HepG2 (cell line): ENCODE measurements around the gene COX10. TPM values are rescaled to one million over a fixed set of nuclear protein-coding genes. Genes with fewer than 3 reads are reported as not detected.

Experiments used
- AGO2 ChIP-seq: fragments of 200-400 bp; formaldehyde crosslinking; optimal IDR thresholded peaks from 2 replicates; pipeline ENCODE3; 2017; ENCODE audit warnings: mild to moderate bottlenecking, low read depth, low read length, moderate library complexity
- CHCHD3 ChIP-seq: sonication (generic); formaldehyde crosslinking; IDR thresholded peaks from 2 replicates; pipeline ENCODE4 v1.8.0; 2022; ENCODE audit warnings: mild to moderate bottlenecking, missing genetic modification reagents, moderate library complexity
- FOXM1 ChIP-seq: sonication (generic); formaldehyde crosslinking; IDR thresholded peaks from 2 replicates; pipeline ENCODE4 v1.5.0; 2020; ENCODE audit warnings: missing genetic modification reagents
- GLI4 ChIP-seq: sonication (generic); formaldehyde crosslinking; IDR thresholded peaks from 2 replicates; pipeline ENCODE4 v1.5.1; 2020; ENCODE audit warnings: missing genetic modification reagents, mild to moderate bottlenecking, moderate library complexity, borderline replicate concordance
- GTF3A ChIP-seq: sonication (generic); formaldehyde crosslinking; conservative IDR thresholded peaks from 2 replicates; pipeline ENCODE4 v1.4.0; 2020; ENCODE audit warnings: mild to moderate bottlenecking, missing genetic modification reagents
- HNRNPLL ChIP-seq: fragments of 200-400 bp; formaldehyde crosslinking; IDR thresholded peaks from 2 replicates; pipeline ENCODE4 v1.6.1; 2017; ENCODE audit warnings: mild to moderate bottlenecking, low read depth, low read length; ENCODE audit not compliant: poor library complexity, severe bottlenecking
- KDM1A ChIP-seq: IDR thresholded peaks from 2 replicates; pipeline ENCODE4 v1.6.1; 2016; ENCODE audit warnings: missing compliant biosample characterization
- KMT2B ChIP-seq: IDR thresholded peaks from 2 replicates; pipeline ENCODE4 v1.6.1; 2016; ENCODE audit warnings: missing genetic modification reagents, missing compliant biosample characterization
- LRRFIP1 ChIP-seq: sonication (generic); formaldehyde crosslinking; conservative IDR thresholded peaks from 2 replicates; pipeline ENCODE4 v1.4.0; 2020; ENCODE audit warnings: missing genetic modification reagents
- MBD4 ChIP-seq: IDR thresholded peaks from 2 replicates; pipeline ENCODE4 v1.6.1; 2012; ENCODE audit warnings: low read length, inconsistent platforms, borderline replicate concordance
- NFATC3 ChIP-seq: sonication (generic); formaldehyde crosslinking; IDR thresholded peaks from 2 replicates; pipeline ENCODE4 v1.5.1; 2020; ENCODE audit warnings: mild to moderate bottlenecking, missing genetic modification reagents
- NRL ChIP-seq: sonication (generic); formaldehyde crosslinking; IDR thresholded peaks from 2 replicates; pipeline ENCODE4 v1.5.0; 2020; ENCODE audit warnings: missing genetic modification reagents, mild to moderate bottlenecking, moderate library complexity, borderline replicate concordance
- PLRG1 ChIP-seq: fragments of 450-650 bp; conservative IDR thresholded peaks from 2 replicates; pipeline ENCODE4 v1.6.1; 2016
- SRSF4 ChIP-seq: fragments of 200-400 bp; formaldehyde crosslinking; IDR thresholded peaks from one replicate; pipeline ENCODE4 v1.6.1; 2018; ENCODE audit warnings: mild to moderate bottlenecking, low read depth, low read length, moderate library complexity; ENCODE audit not compliant: poor library complexity, severe bottlenecking
- XBP1 ChIP-seq: sonication (generic); formaldehyde crosslinking; IDR thresholded peaks from 2 replicates; pipeline ENCODE4 v1.5.0; 2020; ENCODE audit warnings: missing genetic modification reagents
- ZBTB46 ChIP-seq: sonication (generic); formaldehyde crosslinking; IDR thresholded peaks from 2 replicates; pipeline ENCODE4 v1.4.0; 2020; ENCODE audit warnings: mild to moderate bottlenecking, missing genetic modification reagents, borderline replicate concordance
- ZFX ChIP-seq: sonication (generic); formaldehyde crosslinking; IDR thresholded peaks from 2 replicates; pipeline ENCODE4 v1.4.0; 2020; ENCODE audit warnings: mild to moderate bottlenecking, low read depth, missing genetic modification reagents, moderate library complexity
- ZHX1 ChIP-seq: sonication (generic); formaldehyde crosslinking; IDR thresholded peaks from 2 replicates; pipeline ENCODE4 v1.8.1; 2022; ENCODE audit warnings: low read depth, mild to moderate bottlenecking, missing genetic modification reagents
- ZNF124 ChIP-seq: sonication (generic); formaldehyde crosslinking; IDR thresholded peaks from 2 replicates; pipeline ENCODE4 v1.4.0; 2020; ENCODE audit warnings: missing genetic modification reagents
- ZNF678 ChIP-seq: sonication (generic); formaldehyde crosslinking; IDR thresholded peaks from 2 replicates; pipeline ENCODE4 v1.4.0; 2020; ENCODE audit warnings: mild to moderate bottlenecking, missing genetic modification reagents
- ZNF75D ChIP-seq: sonication (generic); formaldehyde crosslinking; IDR thresholded peaks from 2 replicates; pipeline ENCODE4 v1.8.1; 2023; ENCODE audit warnings: missing genetic modification reagents, mild to moderate bottlenecking, borderline replicate concordance
- ZNF792 ChIP-seq: IDR thresholded peaks from 2 replicates; pipeline ENCODE4 v1.6.1; 2016
- ZNF83 ChIP-seq: sonication (generic); formaldehyde crosslinking; IDR thresholded peaks from 2 replicates; pipeline ENCODE4 v1.4.0; 2020; ENCODE audit warnings: missing genetic modification reagents, mild to moderate bottlenecking, borderline replicate concordance
- ZSCAN20 ChIP-seq: sonication (generic); formaldehyde crosslinking; IDR thresholded peaks from 2 replicates; pipeline ENCODE4 v1.4.0; 2020; ENCODE audit warnings: missing genetic modification reagents, mild to moderate bottlenecking, borderline replicate concordance
- polyA plus RNA-seq, 8 experiments: library from polyadenylated mRNA; depleted of rRNA in 3 of 8; stranded (reverse) in 7 of 8; unstranded in 1 of 8; fragments of >200 nt; fragmentation: Illumina TruSeq in 4 of 8; extraction: Trizol in 4 of 8; gene quantifications; 2 replicates each; pipeline versions ENCODE4 v1.2.1 to v1.2.3, GENCODE V29; 2011 to 2016; ENCODE audit warnings: low read depth in 4 of 8, missing spikeins in 1 of 8, mixed read lengths in 1 of 8; ENCODE audit not compliant: insufficient read depth in 1 of 8
- total RNA-seq, 5 experiments: library from RNA; depleted of rRNA; stranded (reverse); fragments of >200 nt; fragmentation: Illumina TruSeq; extraction: Trizol; gene quantifications; 2 replicates each; pipeline ENCODE4 v1.2.3, GENCODE V29; 2016; ENCODE audit warnings: low read depth in 1 of 5

Gene COX10
- total and polyA plus RNA-seq, 2 of the 13 experiments (the other 11 are each of a cell fraction or from before 2014, with no cell fraction given) = 13.9 to 20.1 TPM

DNA sequence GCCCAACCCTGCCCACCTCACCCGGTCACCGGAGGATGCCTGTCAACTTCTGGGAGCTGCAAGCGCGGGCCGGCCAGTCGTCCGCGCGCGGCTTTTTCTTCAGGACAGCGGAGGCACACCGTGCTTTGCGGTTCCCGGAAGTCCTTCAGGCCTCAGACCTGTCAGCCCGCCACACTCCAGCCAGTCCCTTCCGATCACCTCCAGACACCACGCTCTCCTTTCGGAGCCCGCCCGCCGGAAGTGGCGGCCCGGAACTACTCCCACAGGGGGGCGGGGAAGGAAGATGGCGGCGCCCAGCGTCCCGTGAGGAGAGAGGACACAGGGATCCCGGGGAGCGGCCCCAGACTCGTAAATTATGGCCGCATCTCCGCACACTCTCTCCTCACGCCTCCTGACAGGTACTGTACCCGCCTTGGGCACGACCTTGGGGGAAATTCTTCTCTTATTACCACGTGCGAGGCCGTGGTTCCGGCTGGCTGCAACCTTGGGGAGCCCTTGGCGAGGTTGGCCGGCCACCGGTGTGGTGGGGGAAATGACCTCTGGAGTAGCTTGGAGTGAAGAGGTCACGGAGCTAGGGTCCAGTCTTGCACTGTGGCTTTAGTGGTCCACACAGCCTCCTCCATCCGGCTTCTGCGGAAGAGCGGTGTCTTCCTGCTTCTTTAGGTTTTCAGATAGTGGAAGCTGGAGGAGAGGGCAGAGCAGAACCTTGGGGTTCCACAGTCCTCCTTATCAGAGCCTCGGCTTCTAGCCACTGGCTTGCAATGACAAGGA lies at the start of gene COX10 (continued):
- TF ChIP-seq LRRFIP1 (CRISPR knock-in tag) = no peak
- TF ChIP-seq NRL = no peak; the same call in 1 of the 2 replicates
- no peak for TF ChIP-seq PLRG1
- peak; percentile 97 for TF ChIP-seq KMT2B
- TF ChIP-seq ZHX1 (CRISPR knock-in tag) = peak; percentile 49; the same call in 1 of the 2 replicates
- TF ChIP-seq AGO2 = no peak
- no peak for TF ChIP-seq CHCHD3 (CRISPR knock-in tag)
- TF ChIP-seq FOXM1 (CRISPR knock-in tag) = no peak
- peak; percentile 73; the same call in 1 of the 2 replicates for TF ChIP-seq GLI4
- no peak for TF ChIP-seq SRSF4
- TF ChIP-seq ZNF792 = peak; percentile 82
- no peak for TF ChIP-seq ZNF678 (CRISPR knock-in tag)
- no peak; the same call in 1 of the 2 replicates for TF ChIP-seq NFATC3
- TF ChIP-seq XBP1 (CRISPR knock-in tag) = 0 out of 2 replicates have a peak, but pooled peaks have one; percentile 67
- TF ChIP-seq HNRNPLL = peak; percentile 75
- no peak for TF ChIP-seq KDM1A (CRISPR knock-in tag)
- no peak for TF ChIP-seq GTF3A
- no peak for TF ChIP-seq ZNF75D (CRISPR knock-in tag)
- no peak for TF ChIP-seq ZBTB46 (CRISPR knock-in tag)
- TF ChIP-seq ZNF124 = no peak; the same call in 1 of the 2 replicates
- no peak for TF ChIP-seq ZSCAN20 (CRISPR knock-in tag)
- TF ChIP-seq MBD4 = no peak
- TF ChIP-seq ZNF83 = 0 out of 2 replicates have a peak, but pooled peaks have one; percentile 12
- TF ChIP-seq ZFX (CRISPR knock-in tag) = peak; percentile 86
